ENCODE results near the gene TUBB. TPM values are rescaled to one million over a fixed set of nuclear protein-coding genes. Genes with fewer than 3 reads are reported as not detected.
A peak's percentile ranks its signal among the peaks of the same experiment; 100 is the strongest.

TUBB gene
- total and polyA plus RNA-seq, 2 of the 4 experiments (the other 2 are of a cell fraction) = 1,401 to 2,004 TPM

DNA sequence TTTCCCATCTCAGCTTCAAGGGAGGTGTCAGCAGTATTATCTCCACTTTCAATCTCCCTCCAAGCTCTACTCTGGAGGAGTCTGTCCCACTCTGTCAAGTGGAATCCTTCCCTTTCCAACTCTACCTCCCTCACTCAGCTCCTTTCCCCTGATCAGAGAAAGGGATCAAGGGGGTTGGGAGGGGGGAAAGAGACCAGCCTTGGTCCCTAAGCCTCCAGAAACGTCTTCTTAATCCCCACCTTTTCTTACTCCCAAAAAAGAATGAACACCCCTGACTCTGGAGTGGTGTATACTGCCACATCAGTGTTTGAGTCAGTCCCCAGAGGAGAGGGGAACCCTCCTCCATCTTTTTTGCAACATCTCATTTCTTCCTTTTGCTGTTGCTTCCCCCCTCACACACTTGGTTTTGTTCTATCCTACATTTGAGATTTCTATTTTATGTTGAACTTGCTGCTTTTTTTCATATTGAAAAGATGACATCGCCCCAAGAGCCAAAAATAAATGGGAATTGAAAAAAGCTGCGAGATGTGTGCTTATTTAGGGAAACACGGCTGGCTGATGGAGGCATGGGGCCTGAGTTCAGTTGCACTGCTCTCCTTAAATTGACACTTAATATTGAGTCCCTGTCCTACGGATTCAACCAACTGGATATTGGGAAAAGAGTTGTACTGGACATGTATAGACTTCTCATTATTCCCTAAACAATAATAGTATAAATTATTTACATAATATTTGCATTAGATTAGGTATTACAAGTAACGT is 4.9 kb downstream of the TUBB start:
- TF ChIP-seq POLR2A (IDR thresholded peaks at IDR 0.05; ENCODE audit: low read depth, low read length) = peak; percentile 28; the same call in 1 of the 2 replicates
- TF ChIP-seq RCOR1 (IDR thresholded peaks at IDR 0.05; ENCODE audit: insufficient replicate concordance, low read length) = no peak
- ChIA-PET CTCF (no interaction called here), POLR2A (ENCODE audit: unreplicated experiment) (no interaction called here)
- Histone ChIP-seq H4K91ac (ENCODE audit: insufficient read depth, low read depth, low read length) (no peak overlapping the region), H3K23ac (ENCODE audit: low read depth, low read length) (peak overlapping the region; percentile 69; the same call in 1 of the 2 replicates), H2BK5ac (ENCODE audit: low read depth, low read length, poor library complexity, severe bottlenecking) (peak overlapping the region; percentile 40), H3K4me1 (ENCODE audit: control insufficient read depth, insufficient read depth, low read length) (peaks cover 2% of the 10 kb centered on the region), H3K14ac (replicated peaks; ENCODE audit: low read depth, low read length) (no peak overlapping the region), H4K20me1 (ENCODE audit: insufficient read depth, low read length) (peaks cover 62% of the 10 kb centered on the region), H3K79me1 (ENCODE audit: low read depth in 1 of 2, low read length in 2 of 2) (peaks cover 16 to 28% of the 10 kb centered on the region in 2 experiments; a peak in 3 of 4 replicates), H2AK5ac (ENCODE audit: low read depth, low read length) (no peak overlapping the region), H2BK20ac (ENCODE audit: low read depth, low read length) (no peak overlapping the region), H3K18ac (ENCODE audit: low read depth, low read length) (no peak overlapping the region), H4K8ac (ENCODE audit: low read depth in 2 of 2, low read length in 2 of 2) (no peak overlapping the region), H3K36me3 (ENCODE audit: control insufficient read depth, insufficient read depth, low read length) (peaks cover 56% of the 10 kb centered on the region), H3K56ac (ENCODE audit: extremely low read depth, insufficient read depth, low read length) (no peak overlapping the region), H3K27ac (ENCODE audit: insufficient read depth, low read length) (no peak overlapping the region), H3K4ac (ENCODE audit: low read depth, low read length) (no peak overlapping the region), H2AK9ac (replicated peaks; ENCODE audit: low read depth, low read length, poor library complexity) (no peak overlapping the region), H4K5ac (ENCODE audit: low read depth, low read length) (no peak overlapping the region), H3K9me1 (ENCODE audit: insufficient read depth, low read length) (peaks cover 6% of the 10 kb centered on the region; the same call in 1 of the 2 replicates), H2AFZ (replicated peaks; ENCODE audit: low read length, poor library complexity) (no peak overlapping the region), H3K4me3 (ENCODE audit: insufficient read depth, low read depth, low read length) (no peak overlapping the region), H3K9ac (ENCODE audit: low read depth, low read length) (no peak overlapping the region), H2BK15ac (ENCODE audit: low read depth, low read length) (no peak overlapping the region), H3K27me3 (ENCODE audit: control insufficient read depth, insufficient read depth, low read length) (no peaks in the 10 kb centered on the region), H3K4me2 (ENCODE audit: low read depth, low read length) (no peak overlapping the region), H2BK120ac (ENCODE audit: low read depth, low read length) (no peak overlapping the region), H3K9me3 (ENCODE audit: control insufficient read depth, insufficient read depth, low read length) (no peaks in the 10 kb centered on the region)
- DNase-seq (peak; percentile 16), ATAC-seq (ENCODE audit: low read depth) (no peak)
- dilution Hi-C loops (cut with HindIII; ENCODE audit: low sequenced_read_pairs, unreplicated experiment) = no loop called here
- no TSS peak for BruUV-seq (replicated peaks)
- intact Hi-C loops (cut with micrococcal nuclease) = no loop called here
- WGBS, 2 experiments (ENCODE audit: extremely low coverage in 2 of 2, insufficient read length in 1 of 2) = no CpG with 5 or more reads among the region's 6 CpGs
- in situ Hi-C loops (cut with MboI; ENCODE audit: low sequenced_read_pairs) = loop anchor here (5.0 kb wide), 1 partner anchor 43 kb away; no protein-coding TSS in a partner anchor
